ENCODE results near the gene MCC.

MCC gene

DNA sequence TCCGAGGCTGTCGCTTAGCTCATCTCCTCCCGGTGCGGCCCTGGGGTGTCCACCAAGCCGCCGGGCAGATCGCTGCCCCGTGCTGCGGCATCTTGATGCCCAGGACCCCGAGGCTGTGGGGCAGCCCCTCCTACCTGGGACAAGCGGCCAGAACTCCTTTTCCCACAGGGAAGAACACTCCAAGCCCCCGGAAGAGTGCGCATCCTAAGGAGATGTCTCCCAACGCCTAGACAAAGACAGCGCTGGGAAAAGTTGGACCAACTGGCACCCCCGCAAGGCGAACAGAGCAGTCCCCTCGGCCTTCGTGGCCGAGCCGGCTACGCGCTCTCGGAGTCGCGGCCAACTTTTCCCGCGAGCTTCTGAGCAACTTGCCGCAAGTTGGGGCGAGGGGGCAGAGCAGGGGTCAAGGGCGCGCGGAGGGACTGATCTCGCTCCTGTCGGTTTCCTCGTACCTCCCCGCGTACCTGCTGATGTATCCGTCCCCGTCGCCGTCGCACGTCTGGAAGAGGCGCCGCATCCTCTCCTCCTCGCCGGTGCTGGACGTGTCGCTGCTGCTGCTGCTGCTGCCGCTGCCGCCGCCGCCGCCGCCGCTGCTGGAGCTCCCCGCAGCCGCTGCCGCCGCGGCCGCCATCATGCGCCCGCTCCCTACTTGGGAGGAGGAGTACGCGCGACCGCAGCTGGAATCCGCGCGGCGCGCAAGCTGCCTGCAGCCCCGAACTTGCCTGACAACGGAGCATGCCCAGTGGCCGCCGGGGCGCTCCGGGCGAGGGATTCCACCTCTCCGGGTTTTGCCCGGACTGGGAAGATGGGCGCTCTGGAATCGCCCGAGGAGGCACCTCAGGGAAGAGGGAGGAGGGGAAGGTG, at the start of gene MCC:
MCC (minus strand) TSS at position 673 of the 864 bp plus-strand sequence.
- DNase-seq (ENCODE audit: low spot score), result peak; percentile 51

DNA sequence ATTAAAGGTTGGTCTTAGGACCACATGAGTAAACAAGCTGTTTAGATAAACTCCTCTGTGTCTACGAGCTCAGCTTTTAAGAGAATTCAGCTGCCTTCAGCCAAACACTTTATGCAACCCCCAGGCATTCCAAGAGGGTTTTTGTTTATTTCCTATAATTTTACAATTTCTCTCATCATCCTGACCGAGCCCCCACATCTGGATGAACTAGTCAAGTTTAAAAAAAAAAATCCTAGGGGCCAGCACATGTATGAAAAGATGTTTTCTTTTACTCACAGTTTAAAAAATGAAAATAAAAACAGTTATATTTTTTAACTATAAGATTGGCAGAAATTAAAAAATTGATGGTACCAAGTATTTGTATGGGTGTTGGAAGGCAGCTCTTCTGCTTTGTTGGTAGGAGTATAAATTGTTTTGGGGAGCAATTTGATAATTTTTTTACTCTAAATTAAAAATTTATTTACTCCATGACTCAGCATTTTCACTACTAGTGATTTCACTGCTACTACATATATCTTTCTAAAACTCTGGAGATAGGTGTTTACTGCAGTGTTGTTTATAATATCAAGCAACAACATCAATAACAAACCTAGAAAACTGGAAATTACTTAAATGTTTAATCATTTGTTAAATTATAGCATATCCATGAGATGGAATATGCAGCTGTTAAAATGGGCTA, 43.4 kb upstream of the MCC start:
- DNase-seq (ENCODE audit: low spot score), result no peak

DNA sequence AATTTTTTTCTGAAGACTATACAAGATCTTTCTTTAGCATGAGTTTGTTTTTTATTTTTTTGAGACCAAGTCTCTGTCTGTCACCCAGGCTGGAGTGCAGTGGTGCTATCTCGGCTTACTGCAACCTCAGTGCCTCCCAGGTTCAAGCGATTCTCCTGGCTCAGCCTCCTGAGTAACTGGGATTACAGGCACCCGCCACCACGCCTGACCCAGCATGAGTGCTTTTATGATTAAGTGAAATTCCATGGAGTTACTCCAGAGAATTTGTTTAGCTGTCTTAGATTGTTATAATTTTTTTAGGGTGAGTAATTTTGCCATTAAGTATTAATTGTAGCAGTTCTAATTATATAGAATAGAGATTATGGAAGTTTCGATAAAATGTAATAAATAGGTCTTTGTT, 39.5 kb upstream of the MCC start:
- DNase-seq (ENCODE audit: low spot score), result no peak

DNA sequence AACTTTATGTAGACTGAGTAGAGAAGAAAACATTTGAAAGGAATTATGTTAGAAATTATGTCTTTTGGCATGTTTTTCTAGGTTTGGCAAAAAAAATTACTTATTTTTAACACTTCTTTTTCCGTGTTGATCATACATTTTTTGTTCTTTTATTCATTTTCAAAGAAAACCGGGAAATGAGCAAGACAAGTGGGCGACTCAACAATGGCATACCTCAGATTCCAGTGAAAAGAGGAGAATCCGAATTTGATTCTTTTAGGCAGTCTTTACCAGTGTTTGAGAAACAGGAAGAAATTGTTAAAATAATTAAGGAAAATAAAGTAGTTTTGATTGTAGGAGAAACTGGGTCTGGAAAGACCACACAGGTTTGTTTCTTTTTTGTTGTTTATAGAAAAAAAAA, 38.2 kb upstream of the MCC start:
- DNase-seq (ENCODE audit: low spot score), result peak; percentile 34

DNA sequence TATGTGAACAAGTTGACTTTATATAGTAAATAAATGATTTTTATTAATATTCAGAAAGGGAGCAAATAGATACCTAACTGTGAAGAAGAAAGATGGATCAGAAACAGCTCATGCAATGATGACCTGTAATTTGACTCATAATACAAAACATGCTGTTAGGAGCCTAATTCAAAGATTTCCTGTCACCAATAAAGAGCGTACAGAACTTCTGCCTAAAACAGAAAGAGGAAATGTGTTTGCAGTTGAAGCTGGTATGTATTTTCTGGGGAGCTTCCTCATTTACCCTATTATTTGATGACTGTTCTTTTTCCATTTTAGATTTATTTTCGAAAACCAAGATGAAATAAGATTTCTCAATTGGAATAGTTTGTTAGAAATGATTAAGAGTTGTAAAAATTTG, 36.7 kb upstream of the MCC start:
- DNase-seq (ENCODE audit: low spot score), result no peak

DNA sequence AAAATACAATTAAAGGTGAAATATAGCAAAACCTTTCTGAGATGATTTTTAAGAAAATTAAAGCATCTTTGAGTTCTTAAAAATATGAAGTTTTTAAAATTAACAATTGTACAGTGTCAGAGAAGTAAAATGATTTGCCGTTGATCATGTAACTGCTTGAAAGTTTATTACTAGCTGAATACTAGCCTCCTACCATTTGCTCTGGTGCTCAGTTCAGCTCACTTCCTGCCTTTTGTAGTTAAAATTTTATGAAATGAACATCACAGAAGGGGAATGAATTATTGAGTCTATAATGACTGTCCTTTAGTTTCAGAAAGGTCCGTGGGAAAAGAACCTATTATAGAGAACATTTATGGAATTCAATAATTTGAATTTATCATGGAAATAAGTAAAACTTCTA, 34.9 kb upstream of the MCC start:
- DNase-seq (ENCODE audit: low spot score), result no peak

- DNase-seq (ENCODE audit: low spot score), result no peak
Observed at GRCh38 chr5:113520899-113521298, 32.6 kb upstream of the MCC start.

DNA sequence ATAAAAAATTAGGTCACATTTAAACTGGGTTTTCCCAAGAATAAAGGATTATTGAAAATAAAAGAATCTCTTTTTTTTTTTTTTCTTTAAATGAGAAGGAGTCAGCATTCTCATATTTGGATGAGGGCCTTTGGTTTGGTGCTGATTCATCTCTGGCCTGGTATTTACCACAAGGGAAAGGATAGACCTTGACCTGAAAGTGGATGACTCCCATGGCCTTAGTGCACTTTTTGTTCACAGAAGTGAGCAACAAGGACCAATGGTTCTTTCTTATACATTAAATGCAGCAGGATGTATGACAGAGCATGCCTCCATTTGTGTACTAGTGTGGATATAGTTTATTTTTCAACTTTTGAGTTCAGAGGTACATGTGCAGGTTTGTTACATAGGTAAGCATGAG, 32.2 kb upstream of the MCC start:
- no peak for DNase-seq (ENCODE audit: low spot score)

- no peak for DNase-seq (ENCODE audit: low spot score)
Observed at GRCh38 chr5:113519412-113519811, 31.2 kb upstream of the MCC start.

DNA sequence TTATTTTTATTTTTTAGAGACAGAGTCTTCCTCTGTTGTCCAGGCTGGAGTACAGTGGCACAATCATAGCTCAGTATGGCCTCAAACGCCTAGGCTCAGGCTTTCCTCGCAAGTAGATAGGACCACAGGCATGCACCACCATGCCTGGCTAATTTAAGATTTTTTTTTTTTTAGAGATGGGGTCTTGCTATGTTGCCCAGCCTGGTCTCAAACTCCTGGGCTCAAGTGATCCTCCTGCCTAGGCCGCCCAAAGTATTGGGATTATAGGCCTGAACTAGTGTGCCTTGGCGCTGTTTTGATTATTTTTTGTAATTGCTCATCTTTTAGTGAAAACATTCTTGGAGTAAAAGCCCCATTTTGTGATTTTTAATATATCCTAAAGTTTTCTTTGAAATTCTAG, 30.6 kb upstream of the MCC start:
- DNase-seq (ENCODE audit: low spot score), result no peak

- DNase-seq (ENCODE audit: low spot score), result no peak
Observed at GRCh38 chr5:113514289-113514635, 26.0 kb upstream of the MCC start.

- DNase-seq (ENCODE audit: low spot score), result peak; percentile 91
Observed at GRCh38 chr5:113513384-113514288, 25.4 kb upstream of the MCC start, which contains the start of gene YTHDC2. Gene YTHDC2 (plus strand): TSS chr5:113513694. CDS start chr5:113513896, 202 bp downstream.

- no peak for DNase-seq (ENCODE audit: low spot score)
Observed at GRCh38 chr5:113512341-113512740, 24.1 kb upstream of the MCC start.

GRCh38 chr5:113510836-113511451, 22.7 kb upstream of the MCC start:
- no peak for DNase-seq (ENCODE audit: low spot score)

- DNase-seq (ENCODE audit: low spot score), result no peak
Observed at GRCh38 chr5:113508756-113509155, 20.5 kb upstream of the MCC start.

DNA sequence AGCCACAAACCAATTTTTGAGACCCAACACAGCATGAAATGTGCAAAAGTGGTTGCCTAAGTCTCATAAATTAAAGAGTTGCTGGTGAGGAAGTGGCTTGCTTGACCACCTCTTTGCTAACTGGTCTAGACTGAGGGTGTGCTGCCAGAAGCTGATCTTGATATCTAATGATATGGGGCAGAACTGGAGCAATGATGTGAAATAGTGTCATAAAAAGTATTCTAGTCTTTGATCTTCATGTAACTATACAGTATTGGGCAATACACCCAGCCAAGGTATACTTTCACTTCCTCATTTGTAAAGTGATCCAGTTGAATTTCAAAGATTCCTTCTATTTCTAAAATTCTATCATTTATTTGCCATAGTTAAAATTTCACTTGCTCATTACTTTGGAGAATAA, 19.3 kb upstream of the MCC start:
- DNase-seq (ENCODE audit: low spot score), result no peak

- no peak for DNase-seq (ENCODE audit: low spot score)
Observed at GRCh38 chr5:113505181-113505580, 16.9 kb upstream of the MCC start.

GRCh38 chr5:113503146-113503545, 14.9 kb upstream of the MCC start:
- no peak for DNase-seq (ENCODE audit: low spot score)

- no peak for DNase-seq (ENCODE audit: low spot score)
Observed at GRCh38 chr5:113502073-113502472, 13.8 kb upstream of the MCC start.

DNA sequence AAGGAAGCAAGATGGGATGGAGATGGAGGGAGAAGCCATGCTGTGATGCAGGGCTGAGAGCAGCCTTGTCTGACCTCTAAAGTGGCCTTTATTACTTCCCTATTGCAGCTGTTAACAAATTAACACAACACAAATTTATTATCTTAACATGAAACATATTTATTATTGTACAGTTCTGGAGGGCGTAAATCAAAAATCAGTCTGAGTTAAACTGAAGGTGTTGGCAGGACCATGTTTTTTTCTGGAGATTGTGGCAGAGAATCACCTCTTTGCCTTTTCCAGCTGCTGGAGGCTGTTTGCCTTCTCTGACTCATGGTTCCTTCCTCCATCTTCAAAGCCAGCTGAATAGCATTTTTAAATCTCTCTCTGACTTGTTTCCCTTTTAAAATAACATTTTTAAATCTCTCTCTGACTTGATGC, 7.2 kb upstream of the MCC start:
- peak; percentile 52 for DNase-seq (ENCODE audit: low spot score)

DNA sequence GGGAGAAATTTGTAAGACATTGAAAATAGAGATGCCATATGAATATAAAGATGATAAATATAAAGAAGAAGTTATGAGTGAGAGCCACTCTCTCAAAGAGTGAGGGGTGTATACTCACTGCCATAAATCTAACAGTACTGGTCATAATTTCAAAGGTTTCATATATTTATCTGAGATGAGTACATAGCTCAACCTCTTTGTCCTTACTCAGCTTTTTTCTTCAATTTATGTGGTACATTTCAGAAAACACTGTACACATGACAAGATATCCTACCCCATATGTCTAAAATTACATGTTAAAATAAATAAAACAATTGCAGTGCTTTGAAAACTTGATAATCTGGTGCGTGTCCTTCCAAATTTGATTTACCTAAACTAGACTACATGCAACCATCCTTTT, 5.2 kb upstream of the MCC start:
- DNase-seq (ENCODE audit: low spot score), result no peak

- DNase-seq (ENCODE audit: low spot score), result no peak
Observed at GRCh38 chr5:113491022-113491421, 2.8 kb upstream of the MCC start.
